SK-N-SH (cell line): ENCODE results near the gene LPP. TPM values are rescaled to one million over a fixed set of nuclear protein-coding genes. Genes with fewer than 3 reads are reported as not detected.
A peak's percentile ranks its signal among the peaks of the same experiment; 100 is the strongest.

Experiments
- CTCF ChIA-PET: fragments of 300-600, 350-600 bp; formaldehyde crosslinking; extraction: SDS; loops from one replicate; lab custom pipeline; 2021; lab: Yijun Ruan, JAX
- POLR2A ChIA-PET: fragments of 350-600 bp; sonication (Branson Sonifier 250); formaldehyde crosslinking; extraction: SDS; loops from one replicate; lab custom pipeline; 2020; ENCODE audit warnings: antibody characterized with exemption, inconsistent platforms; lab: Yijun Ruan, JAX
- DNase-seq: peaks from one replicate; pipeline ENCODE4 v3.0.0; 2012
- H2AFZ ChIP-seq: fragments of 200-600 bp; sonication (generic); 2 replicates; pipeline ENCODE4 v1.8.1; 2016; ENCODE audit warnings: antibody characterized with exemption, mild to moderate bottlenecking, low read depth
- H3F3A ChIP-seq: fragments of 200-600 bp; sonication (generic); replicated peaks from 2 replicates; pipeline ENCODE3; 2016; ENCODE audit warnings: antibody characterized with exemption, mild to moderate bottlenecking; ENCODE audit not compliant: insufficient read depth
- H3K27ac ChIP-seq, 2 experiments: fragments of 200-500 bp in 1 of 2; fragments of 200-600 bp in 1 of 2; sonication (Bioruptor generic) in 1 of 2; sonication (generic), shearing (Covaris generic) in 1 of 2; 2 replicates each; pipeline versions ENCODE4 v1.5.1 to v1.6.1; 2014 to 2016; ENCODE audit warnings: low read depth in 2 of 2, inconsistent platforms in 1 of 2, low read length in 1 of 2, mild to moderate bottlenecking in 1 of 2, mixed read lengths in 1 of 2
- H3K27me3 ChIP-seq: fragments of 200-600 bp; sonication (generic), shearing (Covaris generic); 2 replicates; pipeline ENCODE4 v1.6.1; 2016; ENCODE audit warnings: mixed run types; ENCODE audit not compliant: insufficient read depth
- H3K36me3 ChIP-seq, 2 experiments: fragments of 200-500 bp in 1 of 2; fragments of 200-600 bp in 1 of 2; sonication (Bioruptor generic) in 1 of 2; sonication (generic) in 1 of 2; replicated peaks in 1 of 2; 2 replicates each; pipeline versions ENCODE3 to v1.5.1; 2014 to 2016; ENCODE audit warnings: low read length in 1 of 2, mild to moderate bottlenecking in 1 of 2; ENCODE audit not compliant: insufficient read depth in 2 of 2, control insufficient read depth in 1 of 2
- H3K4me1 ChIP-seq, 2 experiments: fragments of 200-500 bp in 1 of 2; fragments of 200-600 bp in 1 of 2; sonication (Bioruptor generic) in 1 of 2; sonication (generic), shearing (Covaris generic) in 1 of 2; 2 replicates each; pipeline versions ENCODE4 v1.5.1 to v1.6.1; 2014 to 2016; ENCODE audit warnings: low read depth in 1 of 2, low read length in 1 of 2, mixed run types in 1 of 2; ENCODE audit not compliant: insufficient read depth in 2 of 2, control insufficient read depth in 1 of 2
- H3K4me2 ChIP-seq: fragments of 200-600 bp; sonication (generic), shearing (Covaris generic); 2 replicates; pipeline ENCODE4 v1.6.1; 2017; ENCODE audit warnings: mixed run types
- H3K4me3 ChIP-seq, 2 experiments: fragments of 200-500 bp in 1 of 2; fragments of 200-600 bp in 1 of 2; sonication (Bioruptor generic) in 1 of 2; sonication (generic), shearing (Covaris generic) in 1 of 2; 2 replicates each; pipeline versions ENCODE4 v1.5.1 to v1.8.1; 2014 to 2016; ENCODE audit warnings: low read depth in 2 of 2, inconsistent platforms in 1 of 2, low read length in 1 of 2, mild to moderate bottlenecking in 1 of 2, mixed read lengths in 1 of 2, moderate library complexity in 1 of 2
- H3K79me2 ChIP-seq: fragments of 200-600 bp; sonication (generic); 2 replicates; pipeline ENCODE4 v1.8.1; 2017; ENCODE audit warnings: mild to moderate bottlenecking; ENCODE audit not compliant: insufficient read depth
- H3K9ac ChIP-seq: fragments of 200-600 bp; sonication (generic); 2 replicates; pipeline ENCODE4 v1.6.1; 2017; ENCODE audit warnings: mixed run types
- H3K9me2 ChIP-seq: fragments of 200-600 bp; sonication (generic); 2 replicates; pipeline ENCODE4 v1.6.1; 2017; ENCODE audit warnings: mixed run types
- H3K9me3 ChIP-seq: fragments of 200-600 bp; sonication (generic); 2 replicates; pipeline ENCODE4 v1.6.1; 2017; ENCODE audit warnings: mixed run types, mild to moderate bottlenecking, moderate library complexity
- H4K20me1 ChIP-seq: fragments of 200-600 bp; sonication (generic); 2 replicates; pipeline ENCODE4 v1.6.1; 2017; ENCODE audit warnings: mild to moderate bottlenecking, mixed run types; ENCODE audit not compliant: insufficient read depth
- EP300 ChIP-seq, 2 experiments: IDR thresholded peaks; 2 replicates each; pipeline versions ENCODE4 v1.4.0 to v1.6.1; 2012; ENCODE audit warnings: borderline replicate concordance in 1 of 2, low read depth in 1 of 2, low read length in 1 of 2
- FOSL2 ChIP-seq: IDR thresholded peaks from 2 replicates; pipeline ENCODE4 v1.4.0; 2012; ENCODE audit warnings: low read depth, mild to moderate bottlenecking, moderate library complexity, borderline replicate concordance
- FOXJ3 ChIP-seq: sonication (generic); formaldehyde crosslinking; IDR thresholded peaks from 2 replicates; pipeline ENCODE4 v1.5.1; 2020; ENCODE audit warnings: mild to moderate bottlenecking, missing genetic modification reagents
- FOXM1 ChIP-seq: IDR thresholded peaks from 2 replicates; pipeline ENCODE4 v1.4.0; 2012; ENCODE audit warnings: low read depth, mild to moderate bottlenecking
- JUND ChIP-seq: IDR thresholded peaks from 2 replicates; pipeline ENCODE4 v1.4.0; 2012
- NRF1 ChIP-seq: IDR thresholded peaks from 2 replicates; pipeline ENCODE4 v1.6.1; 2012; ENCODE audit warnings: low read depth, mild to moderate bottlenecking, low read length
- POLR2AphosphoS5 ChIP-seq: IDR thresholded peaks from 2 replicates; pipeline ENCODE4 v1.6.1; 2012; ENCODE audit warnings: low read depth, low read length
- RAD21 ChIP-seq: IDR thresholded peaks from 2 replicates; pipeline ENCODE4 v1.6.1; 2012; ENCODE audit warnings: mild to moderate bottlenecking, low read length
- REST ChIP-seq: IDR thresholded peaks from 2 replicates; pipeline ENCODE4 v1.6.1; 2012; ENCODE audit warnings: mild to moderate bottlenecking, low read depth, low read length, moderate library complexity
- SIN3A ChIP-seq: IDR thresholded peaks from 2 replicates; pipeline ENCODE4 v1.6.1; 2012; ENCODE audit warnings: low read depth, mild to moderate bottlenecking, low read length, moderate library complexity, borderline replicate concordance
- SMC3 ChIP-seq: IDR thresholded peaks from 2 replicates; pipeline ENCODE4 v1.6.1; 2012; ENCODE audit warnings: low read depth, low read length, improper control_type of control experiment
- USF1 ChIP-seq: IDR thresholded peaks from 2 replicates; pipeline ENCODE4 v1.4.0; 2012; ENCODE audit warnings: low read depth, borderline replicate concordance
- USF2 ChIP-seq: fragments of 150-350 bp; IDR thresholded peaks from 2 replicates; pipeline ENCODE4 v1.6.1; 2017; ENCODE audit warnings: antibody characterized with exemption, low read length, low read depth, borderline replicate concordance
- WGBS: methylation state at CpG from one replicate; pipeline ENCODE4 v1.1.6; 2017; ENCODE audit warnings: low lambda C conversion rate; 5-methylcytosine and 5-hydroxymethylcytosine counted together
- polyA plus RNA-seq, 3 experiments: library from polyadenylated mRNA; depleted of rRNA; stranded (reverse); fragments of >200 nt; gene quantifications; 2 replicates each; pipeline ENCODE4 v1.2.3, GENCODE V29; 2012

Gene LPP
- polyA plus RNA-seq, 1 of the 3 experiments (the other 2 are of a cell fraction): 6.6 TPM

- H3K9me3 ChIP-seq: no peaks in the 10 kb centered on the region
- peaks cover 27% of the 10 kb centered on the region for H3F3A ChIP-seq
- H3K4me2 ChIP-seq: no peak overlapping the region
- H2AFZ ChIP-seq: no peak overlapping the region
- ChIA-PET POLR2A (no interaction called here), CTCF (no interaction called here)
- no peaks in the 10 kb centered on the region for H3K9me2 ChIP-seq
- peaks cover 53% of the 10 kb centered on the region for H3K79me2 ChIP-seq
- DNase-seq: no peak
- H3K36me3 ChIP-seq: peaks cover 0 to 3% of the 10 kb centered on the region in 2 experiments
- no peak overlapping the region for H3K9ac ChIP-seq
- no peaks in the 10 kb centered on the region for H3K27me3 ChIP-seq
- WGBS: 92% methylated on average over 2 of the region's 2 CpGs
- H3K4me3 ChIP-seq: no peak overlapping the region
- H4K20me1 ChIP-seq: no peaks in the 10 kb centered on the region
- peaks cover 0 to 31% of the 10 kb centered on the region in 2 experiments; a peak in 1 of 4 replicates for H3K4me1 ChIP-seq
- H3K27ac ChIP-seq: 0 out of 4 replicates have a peak overlapping the region, but pooled peaks of 1 of the 2 experiments have one; percentile 79
- no peak for TF ChIP-seq NRF1
- no peak for TF ChIP-seq USF1
- no peak for TF ChIP-seq FOXM1
- TF ChIP-seq REST: no peak
- TF ChIP-seq RAD21: no peak
- no peak for TF ChIP-seq SMC3
- TF ChIP-seq JUND: no peak
- TF ChIP-seq POLR2AphosphoS5: no peak
- TF ChIP-seq FOSL2: no peak
- no peak for TF ChIP-seq EP300 (IDR thresholded peaks at IDR 0.05; ENCODE audit: borderline replicate concordance in 1 of 2, low read depth in 1 of 2, low read length in 1 of 2)
- TF ChIP-seq SIN3A: no peak
- TF ChIP-seq FOXJ3: no peak
These were observed 530.3 kb downstream of the LPP start for GRCh38 chr3:188684276-188684675.

- Histone ChIP-seq H3K79me2 (peaks cover 66% of the 10 kb centered on the region), H3K27me3 (no peaks in the 10 kb centered on the region), H3K9me2 (no peaks in the 10 kb centered on the region), H3K4me1 (peaks cover 0 to 18% of the 10 kb centered on the region in 2 experiments; a peak in 1 of 4 replicates), H3K9ac (no peak overlapping the region), H3K4me2 (no peak overlapping the region), H2AFZ (no peak overlapping the region), H3K4me3 (no peak overlapping the region), H3K27ac (no peak overlapping the region), H3K9me3 (no peaks in the 10 kb centered on the region), H3F3A (peaks cover 27% of the 10 kb centered on the region), H3K36me3 (peaks cover 0 to 3% of the 10 kb centered on the region in 2 experiments), H4K20me1 (no peaks in the 10 kb centered on the region)
- DNase-seq: no peak
- TF ChIP-seq FOXM1 (no peak), FOXJ3 (no peak), USF2 (no peak), NRF1 (no peak), SIN3A (no peak)
- 97% methylated on average over 1 of the region's 1 CpG for WGBS
- POLR2A ChIA-PET: no interaction called here
- CTCF ChIA-PET: no interaction called here
These were observed 531.8 kb downstream of the LPP start for GRCh38 chr3:188685789-188686188.
